Activated naive CD8-positive, alpha-beta T cell (primary cell): Measurements from ENCODE around the gene TPST2.
"Not testable (repeated sequence)": the region's sequence is repeated elsewhere in the genome, so short reads cannot be mapped to it uniquely, and the experiment has no call there.

Source experiments
- H3K27ac Mint-ChIP-seq: one replicate; pipeline ENCODE4 v1.8.0; 2021; ENCODE audit warnings: mixed read lengths
- H3K27me3 Mint-ChIP-seq: one replicate; pipeline ENCODE4 v1.8.0; 2021; ENCODE audit warnings: mixed read lengths
- H3K36me3 Mint-ChIP-seq: one replicate; pipeline ENCODE4 v1.8.0; 2021; ENCODE audit warnings: mixed read lengths
- H3K4me1 Mint-ChIP-seq: one replicate; pipeline ENCODE4 v1.8.0; 2021; ENCODE audit warnings: low read depth, mixed read lengths
- H3K4me3 Mint-ChIP-seq: one replicate; pipeline ENCODE4 v1.8.0; 2021; ENCODE audit warnings: mild to moderate bottlenecking, mixed read lengths
- H3K9me3 Mint-ChIP-seq: one replicate; pipeline ENCODE4 v1.8.0; 2021; ENCODE audit warnings: low read depth, mixed read lengths

Gene TPST2

GRCh38 chr22:26616650-26617049 is 26.7 kb upstream of the TPST2 start:
- Mint-ChIP-seq H3K4me1 (peaks cover 15% of the 10 kb centered on the region), H3K27ac (peak overlapping the region; percentile 24), H3K9me3 (no peaks in the 10 kb centered on the region), H3K4me3 (no peak overlapping the region), H3K27me3 (no peaks in the 10 kb centered on the region), H3K36me3 (no peaks in the 10 kb centered on the region)

- Mint-ChIP-seq H3K4me1 (peaks cover 15% of the 10 kb centered on the region), H3K4me3 (no peak overlapping the region), H3K27me3 (no peaks in the 10 kb centered on the region), H3K27ac (no peak overlapping the region), H3K9me3 (no peaks in the 10 kb centered on the region), H3K36me3 (no peaks in the 10 kb centered on the region)
Observed at GRCh38 chr22:26615830-26616435, 26.0 kb upstream of the TPST2 start.

GRCh38 chr22:26615149-26615548 is 25.2 kb upstream of the TPST2 start:
- Mint-ChIP-seq H3K4me3 (no peak overlapping the region), H3K36me3 (no peaks in the 10 kb centered on the region), H3K9me3 (no peaks in the 10 kb centered on the region), H3K27ac (no peak overlapping the region), H3K4me1 (peaks cover 22% of the 10 kb centered on the region), H3K27me3 (no peaks in the 10 kb centered on the region)

- no peak overlapping the region for H3K4me3 Mint-ChIP-seq
- no peaks in the 10 kb centered on the region for H3K27me3 Mint-ChIP-seq
- peaks cover 29% of the 10 kb centered on the region for H3K4me1 Mint-ChIP-seq
- no peaks in the 10 kb centered on the region for H3K9me3 Mint-ChIP-seq
- no peaks in the 10 kb centered on the region for H3K36me3 Mint-ChIP-seq
- no peak overlapping the region for H3K27ac Mint-ChIP-seq
Observed at GRCh38 chr22:26614322-26614721, 24.4 kb upstream of the TPST2 start.

GRCh38 chr22:26613753-26614152 is 23.8 kb upstream of the TPST2 start:
- not testable (repeated sequence) for H3K9me3 Mint-ChIP-seq, H3K4me3 Mint-ChIP-seq, H3K27me3 Mint-ChIP-seq, H3K27ac Mint-ChIP-seq, H3K36me3 Mint-ChIP-seq
- H3K4me1 Mint-ChIP-seq = peaks cover 31% of the 10 kb centered on the region

GRCh38 chr22:26612652-26613051 is 22.7 kb upstream of the TPST2 start:
- Mint-ChIP-seq H3K36me3 (no peaks in the 10 kb centered on the region), H3K4me3 (no peak overlapping the region), H3K4me1 (peaks cover 29% of the 10 kb centered on the region), H3K27me3 (no peaks in the 10 kb centered on the region), H3K27ac (no peak overlapping the region), H3K9me3 (no peaks in the 10 kb centered on the region)

GRCh38 chr22:26610996-26611395 is 21.1 kb upstream of the TPST2 start:
- Mint-ChIP-seq H3K36me3 (no peaks in the 10 kb centered on the region), H3K4me1 (peaks cover 24% of the 10 kb centered on the region), H3K27me3 (no peaks in the 10 kb centered on the region), H3K9me3 (no peaks in the 10 kb centered on the region), H3K27ac (no peak overlapping the region), H3K4me3 (no peak overlapping the region)

GRCh38 chr22:26610072-26610958 is 20.4 kb upstream of the TPST2 start:
- H3K4me1 Mint-ChIP-seq = peaks cover 22% of the 10 kb centered on the region
- no peaks in the 10 kb centered on the region for H3K36me3 Mint-ChIP-seq
- H3K27ac Mint-ChIP-seq = no peak overlapping the region
- no peaks in the 10 kb centered on the region for H3K27me3 Mint-ChIP-seq
- no peaks in the 10 kb centered on the region for H3K9me3 Mint-ChIP-seq
- H3K4me3 Mint-ChIP-seq = no peak overlapping the region

GRCh38 chr22:26609287-26609686 is 19.4 kb upstream of the TPST2 start:
- no peak overlapping the region for H3K27ac Mint-ChIP-seq
- peaks cover 21% of the 10 kb centered on the region for H3K4me1 Mint-ChIP-seq
- no peaks in the 10 kb centered on the region for H3K27me3 Mint-ChIP-seq
- no peak overlapping the region for H3K4me3 Mint-ChIP-seq
- H3K36me3 Mint-ChIP-seq = no peaks in the 10 kb centered on the region
- H3K9me3 Mint-ChIP-seq = no peaks in the 10 kb centered on the region

GRCh38 chr22:26608129-26608528 is 18.2 kb upstream of the TPST2 start:
- Mint-ChIP-seq H3K9me3 (no peaks in the 10 kb centered on the region), H3K27me3 (no peaks in the 10 kb centered on the region), H3K4me3 (no peak overlapping the region), H3K4me1 (peaks cover 23% of the 10 kb centered on the region), H3K36me3 (no peaks in the 10 kb centered on the region), H3K27ac (no peak overlapping the region)

- Mint-ChIP-seq H3K27me3 (no peaks in the 10 kb centered on the region), H3K4me1 (peaks cover 23% of the 10 kb centered on the region), H3K36me3 (no peaks in the 10 kb centered on the region), H3K27ac (no peak overlapping the region), H3K4me3 (no peak overlapping the region), H3K9me3 (no peaks in the 10 kb centered on the region)
Observed at GRCh38 chr22:26606611-26607010, 16.7 kb upstream of the TPST2 start.

- no peaks in the 10 kb centered on the region for H3K27me3 Mint-ChIP-seq
- no peaks in the 10 kb centered on the region for H3K36me3 Mint-ChIP-seq
- no peak overlapping the region for H3K27ac Mint-ChIP-seq
- H3K4me3 Mint-ChIP-seq = no peak overlapping the region
- peaks cover 17% of the 10 kb centered on the region for H3K4me1 Mint-ChIP-seq
- H3K9me3 Mint-ChIP-seq = no peaks in the 10 kb centered on the region
Observed at GRCh38 chr22:26604368-26604767, 14.4 kb upstream of the TPST2 start.

- H3K36me3 Mint-ChIP-seq = no peaks in the 10 kb centered on the region
- no peaks in the 10 kb centered on the region for H3K9me3 Mint-ChIP-seq
- H3K27me3 Mint-ChIP-seq = no peaks in the 10 kb centered on the region
- no peak overlapping the region for H3K4me3 Mint-ChIP-seq
- H3K27ac Mint-ChIP-seq = no peak overlapping the region
- peaks cover 34% of the 10 kb centered on the region for H3K4me1 Mint-ChIP-seq
Observed at GRCh38 chr22:26602127-26602526, 12.2 kb upstream of the TPST2 start.

GRCh38 chr22:26601726-26602125 is 11.8 kb upstream of the TPST2 start:
- no peak overlapping the region for H3K4me3 Mint-ChIP-seq
- no peak overlapping the region for H3K27ac Mint-ChIP-seq
- no peaks in the 10 kb centered on the region for H3K9me3 Mint-ChIP-seq
- no peaks in the 10 kb centered on the region for H3K27me3 Mint-ChIP-seq
- no peaks in the 10 kb centered on the region for H3K36me3 Mint-ChIP-seq
- H3K4me1 Mint-ChIP-seq = peaks cover 38% of the 10 kb centered on the region

- no peak overlapping the region for H3K27ac Mint-ChIP-seq
- H3K9me3 Mint-ChIP-seq = no peaks in the 10 kb centered on the region
- peaks cover 46% of the 10 kb centered on the region for H3K4me1 Mint-ChIP-seq
- no peaks in the 10 kb centered on the region for H3K36me3 Mint-ChIP-seq
- no peak overlapping the region for H3K4me3 Mint-ChIP-seq
- H3K27me3 Mint-ChIP-seq = no peaks in the 10 kb centered on the region
Observed at GRCh38 chr22:26599505-26599904, 9.6 kb upstream of the TPST2 start.

GRCh38 chr22:26597480-26597879 is 7.5 kb upstream of the TPST2 start:
- Mint-ChIP-seq H3K4me1 (peaks cover 62% of the 10 kb centered on the region), H3K27ac (peak overlapping the region; percentile 70), H3K36me3 (no peaks in the 10 kb centered on the region)

More at GRCh38 chr22:26597480-26597879, 7.5 kb upstream of the TPST2 start:
- Mint-ChIP-seq H3K4me3 (peak overlapping the region; percentile 28), H3K27me3 (no peaks in the 10 kb centered on the region), H3K9me3 (no peaks in the 10 kb centered on the region)
